Lower leg skin (tissue), 3 donors: ENCODE measurements around the gene MTOR.

Experiments
- CTCF ChIP-seq, 3 donors: fragments of 450-650 bp; IDR thresholded peaks; one replicate each; pipeline ENCODE4 v1.5.1; 2016; ENCODE audit warnings: antibody characterized with exemption in 3 of 3, mild to moderate bottlenecking in 3 of 3, moderate library complexity in 2 of 3
- POLR2A ChIP-seq, 2 donors: fragments of 450-650 bp; IDR thresholded peaks; one replicate each; pipeline ENCODE4 v1.6.1; 2016 to 2017; ENCODE audit warnings: antibody characterized with exemption in 2 of 2, mild to moderate bottlenecking in 1 of 2, moderate library complexity in 1 of 2

- TF ChIP-seq POLR2A (IDR thresholded peaks at IDR 0.05) (no peak), CTCF (IDR thresholded peaks at IDR 0.05) (no peak)
Observed at GRCh38 chr1:11070876-11071275, 191.5 kb downstream of the MTOR start.
